ENCODE data around the gene ADGRL3. TPM values are rescaled to one million over a fixed set of nuclear protein-coding genes. Genes with fewer than 3 reads are reported as not detected.

The ADGRL3 gene
- total RNA-seq, 2 experiments from 2014 or later: not detected

DNA sequence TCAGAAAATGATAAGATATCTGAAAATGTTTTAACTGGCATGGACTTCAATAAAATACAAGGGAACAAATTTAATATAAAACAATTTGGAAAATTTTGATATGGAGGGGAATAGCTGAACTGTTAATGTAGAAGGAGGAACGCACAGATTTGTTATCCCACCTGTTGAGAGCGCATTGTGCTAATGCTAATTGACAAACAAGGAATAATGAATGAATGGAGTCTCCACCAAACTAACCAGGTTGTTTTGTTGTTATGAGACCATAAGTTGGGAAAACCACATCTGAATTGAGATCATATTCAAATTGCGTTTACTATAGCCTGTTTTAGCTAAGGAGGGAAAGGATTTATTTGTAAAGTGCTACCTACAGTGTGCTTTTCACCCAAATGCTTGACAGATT is 195.6 kb downstream of the ADGRL3 start:
- H3K9me3 ChIP-seq (ENCODE audit: low read length): no peaks in the 10 kb centered on the region
- POLR2A ChIA-PET: interaction anchor here (0.6 to 1.0 kb wide), 2 partner anchors 12 to 305 kb away, joined by 3 to 7 read pairs; no protein-coding TSS in a partner anchor
- H2AFZ ChIP-seq (ENCODE audit: low read length): no peak overlapping the region
- CTCF ChIA-PET (ENCODE audit: unreplicated experiment): no interaction called here
- no TSS peak for BruUV-seq (replicated peaks)
- H3K79me2 ChIP-seq (ENCODE audit: insufficient read depth, low read depth, low read length): no peaks in the 10 kb centered on the region
- H3K9me2 ChIP-seq (ENCODE audit: insufficient read depth, low read length): no peaks in the 10 kb centered on the region
- DNase-seq (ENCODE audit: low spot score): no peak
- H3K4me2 ChIP-seq (ENCODE audit: low read length): no peak overlapping the region
- H3K27ac ChIP-seq (ENCODE audit: low read depth, low read length, poor library complexity, severe bottlenecking): no peak overlapping the region
- TF ChIP-seq, protein P1, sequence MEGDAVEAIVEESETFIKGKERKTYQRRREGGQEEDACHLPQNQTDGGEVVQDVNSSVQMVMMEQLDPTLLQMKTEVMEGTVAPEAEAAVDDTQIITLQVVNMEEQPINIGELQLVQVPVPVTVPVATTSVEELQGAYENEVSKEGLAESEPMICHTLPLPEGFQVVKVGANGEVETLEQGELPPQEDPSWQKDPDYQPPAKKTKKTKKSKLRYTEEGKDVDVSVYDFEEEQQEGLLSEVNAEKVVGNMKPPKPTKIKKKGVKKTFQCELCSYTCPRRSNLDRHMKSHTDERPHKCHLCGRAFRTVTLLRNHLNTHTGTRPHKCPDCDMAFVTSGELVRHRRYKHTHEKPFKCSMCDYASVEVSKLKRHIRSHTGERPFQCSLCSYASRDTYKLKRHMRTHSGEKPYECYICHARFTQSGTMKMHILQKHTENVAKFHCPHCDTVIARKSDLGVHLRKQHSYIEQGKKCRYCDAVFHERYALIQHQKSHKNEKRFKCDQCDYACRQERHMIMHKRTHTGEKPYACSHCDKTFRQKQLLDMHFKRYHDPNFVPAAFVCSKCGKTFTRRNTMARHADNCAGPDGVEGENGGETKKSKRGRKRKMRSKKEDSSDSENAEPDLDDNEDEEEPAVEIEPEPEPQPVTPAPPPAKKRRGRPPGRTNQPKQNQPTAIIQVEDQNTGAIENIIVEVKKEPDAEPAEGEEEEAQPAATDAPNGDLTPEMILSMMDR (conservative IDR thresholded peaks at IDR 0.05; ENCODE audit: low read length): no peak
- no peak for TF ChIP-seq EZH2phosphoT487 (IDR thresholded peaks at IDR 0.05; ENCODE audit: borderline replicate concordance, low read depth, low read length)
- no peaks in the 10 kb centered on the region for H4K20me1 ChIP-seq (ENCODE audit: insufficient read depth, low read length)
- H3K4me1 ChIP-seq (ENCODE audit: insufficient read depth, low read length, poor library complexity, severe bottlenecking): no peaks in the 10 kb centered on the region
- intact Hi-C loops (cut with micrococcal nuclease; ENCODE audit: unreplicated experiment): no loop called here
- H3K36me3 ChIP-seq (ENCODE audit: insufficient read depth, low read length): no peaks in the 10 kb centered on the region
- no peak overlapping the region for H3K4me3 ChIP-seq (ENCODE audit: low read depth, low read length, poor library complexity, severe bottlenecking)

DNA sequence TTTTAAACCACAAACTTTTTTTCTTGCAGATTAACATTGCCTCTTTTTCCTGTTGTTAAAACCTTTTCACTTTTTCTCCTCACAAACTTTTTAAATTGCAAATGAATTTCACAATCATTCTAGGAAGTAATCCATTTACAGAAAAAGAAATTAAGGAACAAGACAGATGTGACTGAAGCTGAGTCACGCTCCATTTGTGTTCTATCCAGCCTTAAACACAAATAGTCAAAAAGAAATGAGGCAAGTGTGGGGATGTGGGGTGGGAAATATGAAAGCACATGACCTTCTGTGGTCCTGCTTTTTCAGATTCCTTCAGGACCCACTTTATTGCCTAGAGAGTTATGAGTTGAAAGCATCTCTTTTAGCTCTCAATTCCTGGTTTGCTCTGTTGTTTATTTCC is 197.0 kb downstream of the ADGRL3 start:
- Histone ChIP-seq H3K9me2 (ENCODE audit: insufficient read depth, low read length) (no peaks in the 10 kb centered on the region), H4K20me1 (ENCODE audit: insufficient read depth, low read length) (no peaks in the 10 kb centered on the region), H3K4me3 (ENCODE audit: low read depth, low read length, poor library complexity, severe bottlenecking) (no peak overlapping the region), H2AFZ (ENCODE audit: low read length) (no peak overlapping the region), H3K36me3 (ENCODE audit: insufficient read depth, low read length) (no peaks in the 10 kb centered on the region), H3K4me2 (ENCODE audit: low read length) (no peak overlapping the region), H3K9me3 (ENCODE audit: low read length) (no peaks in the 10 kb centered on the region), H3K79me2 (ENCODE audit: insufficient read depth, low read depth, low read length) (no peaks in the 10 kb centered on the region), H3K4me1 (ENCODE audit: insufficient read depth, low read length, poor library complexity, severe bottlenecking) (no peaks in the 10 kb centered on the region), H3K27ac (ENCODE audit: low read depth, low read length, poor library complexity, severe bottlenecking) (no peak overlapping the region)
- POLR2A ChIA-PET: no interaction called here
- TF ChIP-seq, protein P1 (conservative IDR thresholded peaks at IDR 0.05; ENCODE audit: low read length): no peak
- TF ChIP-seq EZH2phosphoT487 (IDR thresholded peaks at IDR 0.05; ENCODE audit: borderline replicate concordance, low read depth, low read length): no peak
- intact Hi-C loops (cut with micrococcal nuclease; ENCODE audit: unreplicated experiment): no loop called here
- no peak for DNase-seq (ENCODE audit: low spot score)
- CTCF ChIA-PET (ENCODE audit: unreplicated experiment): no interaction called here
- no TSS peak for BruUV-seq (replicated peaks)

DNA sequence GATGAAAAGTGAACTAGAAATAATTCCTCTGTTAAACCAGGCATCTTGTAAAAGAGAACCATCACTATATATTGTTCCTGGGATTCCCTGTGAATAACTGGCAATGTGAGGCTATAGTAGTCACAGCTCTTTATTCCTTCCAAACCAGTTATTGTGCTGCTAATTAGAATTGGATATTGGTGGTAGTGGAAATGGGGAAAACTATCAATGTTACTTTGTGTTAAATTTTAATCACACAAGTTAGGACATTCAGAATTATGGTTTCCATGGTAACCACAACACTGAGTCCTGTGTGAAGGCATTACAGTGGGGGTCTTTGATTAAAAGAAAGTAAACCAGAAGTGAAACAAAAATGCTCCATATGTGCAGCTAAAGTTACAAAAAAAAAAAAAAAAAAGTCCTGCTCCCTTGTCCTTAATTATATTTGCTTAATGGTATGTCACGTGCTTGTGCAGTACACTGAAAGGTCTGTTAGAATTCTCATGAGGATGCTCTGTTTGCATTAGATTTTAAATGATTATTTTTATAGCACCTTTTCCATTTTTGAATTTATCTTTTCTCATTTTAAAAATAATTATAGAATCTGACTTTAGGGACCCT is 200.4 kb downstream of the ADGRL3 start:
- Histone ChIP-seq H3K4me1 (ENCODE audit: insufficient read depth, low read length, poor library complexity, severe bottlenecking) (no peaks in the 10 kb centered on the region), H2AFZ (ENCODE audit: low read length) (no peak overlapping the region), H3K9me2 (ENCODE audit: insufficient read depth, low read length) (no peaks in the 10 kb centered on the region), H3K4me2 (ENCODE audit: low read length) (no peak overlapping the region), H3K9me3 (ENCODE audit: low read length) (no peaks in the 10 kb centered on the region), H3K79me2 (ENCODE audit: insufficient read depth, low read depth, low read length) (no peaks in the 10 kb centered on the region), H3K36me3 (ENCODE audit: insufficient read depth, low read length) (no peaks in the 10 kb centered on the region), H4K20me1 (ENCODE audit: insufficient read depth, low read length) (no peaks in the 10 kb centered on the region), H3K4me3 (ENCODE audit: low read depth, low read length, poor library complexity, severe bottlenecking) (no peak overlapping the region), H3K27ac (ENCODE audit: low read depth, low read length, poor library complexity, severe bottlenecking) (no peak overlapping the region)
- TF ChIP-seq, protein P1 (conservative IDR thresholded peaks at IDR 0.05; ENCODE audit: low read length): no peak
- TF ChIP-seq EZH2phosphoT487 (IDR thresholded peaks at IDR 0.05; ENCODE audit: borderline replicate concordance, low read depth, low read length): no peak
- intact Hi-C loops (cut with micrococcal nuclease; ENCODE audit: unreplicated experiment): no loop called here
- ChIA-PET CTCF (ENCODE audit: unreplicated experiment) (no interaction called here), POLR2A (interaction anchor here (0.6 kb wide), 2 partner anchors 11 to 12 kb away, joined by 3 read pairs; no protein-coding TSS in a partner anchor)
- BruUV-seq (replicated peaks): no TSS peak
- no peak for DNase-seq (ENCODE audit: low spot score)

All from OCI-LY7 (cell line).